Activated CD4-positive, CD25-positive, alpha-beta regulatory T cell (primary cell): ENCODE results near the gene MYLK4.

ENCODE experiments used
- DNase-seq, 4 experiments: peaks; one replicate each; lab custom pipeline; 2025; lab: John Stamatoyannopoulos, UW

The MYLK4 gene

GRCh38 chr6:2658788-2659187 lies 91.9 kb downstream of the MYLK4 start:
- DNase-seq = no peak

GRCh38 chr6:2656460-2657079 lies 94.2 kb downstream of the MYLK4 start:
- DNase-seq = no peak

DNA sequence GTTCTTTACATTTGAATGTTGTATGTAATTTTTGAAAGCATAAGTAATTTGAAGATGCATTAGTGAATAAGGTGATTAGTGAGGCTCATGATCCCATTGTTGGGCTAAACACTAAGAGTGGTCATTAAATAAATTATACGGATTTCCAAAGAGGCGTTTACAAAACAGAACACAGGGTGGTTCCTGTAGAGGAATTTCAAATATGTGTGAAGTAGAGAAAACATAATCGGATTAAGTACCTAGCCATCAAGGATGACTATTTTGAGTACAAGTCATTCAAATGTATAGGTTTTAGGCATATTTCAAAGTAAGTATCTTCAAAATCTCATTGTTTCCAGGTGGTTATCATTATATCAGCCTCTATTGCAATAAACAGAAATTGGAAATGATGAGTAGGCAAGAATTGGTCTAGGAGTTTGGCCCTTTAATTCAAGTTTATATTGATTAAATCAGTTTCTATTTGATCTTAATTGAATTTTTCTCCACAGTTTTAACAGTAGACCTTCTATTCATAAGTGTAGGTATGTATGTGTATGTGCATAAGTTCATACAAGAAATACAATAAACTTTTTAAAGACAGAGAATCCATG lies 94.8 kb downstream of the MYLK4 start:
- DNase-seq = no peak

DNA sequence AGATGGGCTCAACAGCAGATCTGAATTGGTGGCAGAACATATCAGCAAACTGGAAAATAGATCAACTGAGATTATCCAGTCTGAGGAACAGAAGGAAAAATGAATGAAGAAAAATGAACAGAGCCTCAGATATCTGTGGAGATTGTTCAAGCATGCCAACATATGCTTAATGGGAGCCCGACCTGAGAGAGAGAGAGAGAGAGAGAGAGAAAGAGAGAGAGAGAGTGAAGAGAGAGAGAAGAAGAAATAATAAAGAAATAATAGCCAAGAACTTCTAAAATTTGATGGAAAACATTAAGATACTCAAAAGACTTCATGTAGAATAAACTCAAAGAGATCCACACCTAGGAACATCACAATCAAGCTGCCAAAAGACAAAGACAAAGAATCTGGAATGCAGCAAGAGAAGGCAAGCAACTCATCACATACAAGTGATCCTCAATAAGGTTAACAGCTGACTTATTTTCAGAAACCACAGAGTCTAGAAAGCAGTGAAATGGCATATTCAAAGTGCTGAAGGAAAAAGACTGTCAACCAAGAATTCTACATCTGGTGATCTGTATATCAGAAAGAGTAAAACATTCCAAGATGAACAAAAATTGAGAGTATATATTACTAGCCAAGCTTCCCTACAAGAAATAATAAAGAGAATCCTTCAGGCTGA lies 97.2 kb downstream of the MYLK4 start:
- DNase-seq = no peak

DNA sequence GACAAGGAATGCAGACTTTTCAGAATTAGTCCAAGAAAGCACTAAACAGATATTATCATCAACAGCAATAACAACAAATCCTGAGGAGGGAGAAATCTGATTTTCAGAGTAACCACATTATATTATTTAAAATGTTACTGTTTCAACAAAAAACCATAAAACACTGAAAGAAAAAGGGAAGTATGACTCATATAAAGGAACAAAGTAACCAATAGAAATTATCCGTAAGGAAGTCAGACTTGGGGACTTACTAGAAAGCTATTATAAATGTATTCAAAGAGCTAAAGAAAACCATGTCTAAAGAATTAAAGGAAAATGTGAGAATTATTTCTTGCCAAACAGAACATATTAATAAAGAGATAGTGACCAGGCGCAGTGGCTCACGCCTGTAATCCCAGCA lies 98.1 kb downstream of the MYLK4 start:
- no peak for DNase-seq

DNA sequence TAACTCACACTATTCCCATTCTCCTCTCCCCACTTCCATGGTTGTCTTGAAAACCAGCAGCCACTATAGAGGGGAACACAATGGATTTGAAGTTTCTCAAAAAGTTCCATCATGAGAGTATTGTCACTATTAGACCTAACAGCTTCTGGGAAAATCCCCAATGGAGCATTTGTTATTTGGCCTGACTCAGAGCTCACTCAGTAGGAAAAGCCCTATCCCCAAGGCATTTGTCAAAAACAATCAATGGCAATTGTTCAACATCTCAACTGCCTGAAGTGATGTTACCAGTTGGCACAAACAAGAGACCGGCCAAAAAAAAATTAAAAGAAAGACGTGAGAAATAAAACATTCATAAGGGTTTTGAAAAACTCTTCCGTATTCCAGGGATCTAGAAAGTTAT lies 98.8 kb downstream of the MYLK4 start:
- no peak for DNase-seq

DNA sequence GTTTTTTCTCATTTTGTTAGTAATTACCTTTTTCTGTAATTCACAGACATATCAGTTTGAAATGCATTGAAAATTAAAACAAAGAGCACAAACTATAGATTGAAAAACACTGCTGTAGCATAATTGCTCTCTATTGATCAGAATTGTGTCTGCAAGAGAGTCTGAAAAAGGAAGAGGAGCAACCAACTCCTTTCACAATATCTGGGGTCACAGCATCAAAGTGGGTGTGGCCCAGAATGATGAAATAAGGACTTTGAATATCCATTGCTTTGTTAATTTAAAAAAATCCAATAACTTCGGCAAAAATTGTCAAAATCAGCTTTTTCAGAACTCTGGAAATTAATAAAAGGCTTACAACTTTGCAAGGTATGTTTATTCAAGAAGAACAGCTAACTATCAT lies 99.2 kb downstream of the MYLK4 start:
- no peak for DNase-seq

GRCh38 chr6:2646346-2646745 lies 104.4 kb downstream of the MYLK4 start:
- no peak for DNase-seq

- DNase-seq = no peak
Observed at GRCh38 chr6:2643935-2644539, 106.7 kb downstream of the MYLK4 start.

GRCh38 chr6:2643130-2643529 lies 107.6 kb downstream of the MYLK4 start:
- DNase-seq = no peak

- DNase-seq = no peak
Observed at GRCh38 chr6:2641044-2641725, 109.5 kb downstream of the MYLK4 start.

- no peak for DNase-seq
Observed at GRCh38 chr6:2640551-2640950, 110.2 kb downstream of the MYLK4 start.

DNA sequence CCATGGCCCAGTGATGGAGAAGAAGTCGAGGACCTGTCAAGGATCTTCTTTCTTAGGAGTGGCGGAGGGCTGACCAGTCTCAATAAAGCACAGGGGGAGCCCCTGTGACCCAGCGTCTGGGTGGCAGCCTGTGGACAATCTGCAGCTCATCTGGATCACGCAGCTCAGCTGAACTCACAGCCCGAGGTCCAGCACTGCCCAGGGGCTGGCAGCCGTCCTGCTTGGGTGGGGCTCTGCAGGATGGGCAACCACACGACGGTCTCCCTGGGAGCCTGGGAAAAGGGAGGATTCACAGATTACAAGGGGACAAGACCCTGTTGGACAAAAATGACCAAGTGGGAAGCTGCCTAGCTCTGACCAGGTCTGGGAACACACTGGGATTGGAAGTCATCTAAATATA lies 110.8 kb downstream of the MYLK4 start:
- no peak for DNase-seq

DNA sequence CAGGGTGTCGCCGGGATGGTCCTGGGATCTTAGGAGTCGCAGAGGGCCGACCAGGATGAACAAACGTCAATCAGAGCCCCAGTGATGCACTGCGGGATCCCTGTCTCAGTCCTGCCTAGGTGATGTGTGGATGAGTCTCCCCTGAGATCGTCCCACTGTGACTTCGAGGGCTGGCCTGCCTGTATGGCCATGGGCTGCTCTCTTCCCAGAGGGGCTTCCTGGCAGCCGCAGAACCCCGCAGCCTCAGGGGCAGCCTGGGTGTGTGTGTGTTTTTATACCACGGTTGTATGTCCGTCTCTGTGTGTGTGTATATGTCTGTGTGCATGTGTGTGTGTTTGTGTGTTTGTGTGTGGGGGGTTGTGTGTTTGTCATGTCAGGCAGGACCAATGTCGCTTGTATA lies 111.6 kb downstream of the MYLK4 start:
- DNase-seq = no peak

DNA sequence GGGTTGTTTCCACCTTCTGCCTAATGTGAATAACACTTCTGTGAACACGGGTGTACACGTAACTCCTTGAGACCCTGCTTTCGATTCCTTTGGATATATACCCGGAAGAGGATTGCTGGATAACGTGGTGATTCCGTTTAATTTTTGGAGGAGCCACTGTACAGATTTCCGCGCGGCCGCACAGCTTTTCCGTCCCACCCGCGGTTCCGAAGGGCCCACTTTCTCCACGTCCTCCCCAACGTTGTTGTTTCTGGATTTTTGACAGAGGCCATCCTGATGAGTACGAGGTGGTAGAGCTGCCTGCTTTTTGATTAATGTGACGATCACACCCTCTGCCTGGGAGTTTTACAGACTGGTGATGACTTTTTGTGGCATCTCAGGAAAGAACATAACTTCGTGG lies 114.0 kb downstream of the MYLK4 start:
- no peak for DNase-seq

GRCh38 chr6:2635911-2636310 lies 114.8 kb downstream of the MYLK4 start:
- DNase-seq = no peak

- peak; percentile 66 to 79 (median 70) for DNase-seq
Observed at GRCh38 chr6:2634139-2634964, 116.4 kb downstream of the MYLK4 start.

GRCh38 chr6:2633736-2634135 lies 117.0 kb downstream of the MYLK4 start:
- no peak for DNase-seq

GRCh38 chr6:2632976-2633584 lies 117.6 kb downstream of the MYLK4 start:
- DNase-seq = no peak

DNA sequence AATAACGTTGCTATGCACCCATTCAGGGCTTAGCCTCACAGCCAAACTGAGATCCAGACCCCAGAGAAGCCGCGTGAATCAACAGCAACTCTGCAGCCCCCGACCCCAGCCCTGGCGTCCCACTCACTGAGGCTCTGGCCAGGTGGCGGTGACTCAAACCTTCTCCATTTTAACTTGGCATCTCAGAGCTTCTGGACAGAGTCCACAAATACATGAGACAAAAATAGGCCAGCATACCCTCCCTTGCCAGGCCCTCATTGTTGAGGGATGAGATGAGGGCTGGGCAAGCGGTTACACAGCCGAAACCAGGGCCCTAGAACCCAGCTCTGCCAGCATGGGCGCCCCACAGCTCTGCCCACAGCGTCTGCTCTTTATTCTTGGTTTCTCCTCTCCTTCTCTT lies 118.4 kb downstream of the MYLK4 start:
- no peak for DNase-seq

DNA sequence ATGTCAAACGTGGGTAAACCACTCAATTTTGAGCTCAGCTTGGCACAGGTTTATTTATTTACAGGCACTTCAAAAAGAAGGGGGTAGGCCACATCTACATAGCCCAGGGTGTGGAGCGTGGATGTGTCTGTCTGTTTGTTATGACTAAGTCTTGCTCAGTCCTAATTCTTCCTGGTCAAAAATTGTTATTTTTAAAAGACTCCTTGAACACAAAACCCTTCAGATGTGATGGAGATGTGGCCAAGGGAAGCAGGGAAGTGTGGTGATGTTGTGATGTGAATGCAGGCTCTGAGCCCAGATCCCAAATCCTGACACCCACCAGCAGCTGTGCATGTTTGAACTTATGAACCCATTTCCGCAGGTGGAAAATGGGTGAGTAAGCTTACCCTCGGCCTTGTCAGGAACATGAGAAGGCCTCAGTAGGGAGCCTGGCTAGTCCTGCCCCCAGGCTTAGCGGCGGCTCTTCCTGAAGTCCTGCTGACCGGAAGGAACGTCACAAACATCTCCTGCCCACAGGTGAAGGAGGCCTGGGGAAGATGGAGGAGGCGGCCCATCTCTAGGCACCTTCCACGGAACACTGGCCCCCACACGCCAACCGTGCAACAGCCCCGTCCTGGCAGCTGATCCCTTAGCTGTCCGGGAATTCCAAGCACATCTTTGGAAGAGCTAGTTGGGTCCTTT lies 119.7 kb downstream of the MYLK4 start:
- no peak for DNase-seq
